MCF 10A (cell line): ENCODE results near the gene AMOTL2. TPM values are rescaled to one million over a fixed set of nuclear protein-coding genes. Genes with fewer than 3 reads are reported as not detected.

Source experiments
- Bru-seq: library from RNA; stranded (reverse); fragments of 400-500 nt; gene quantifications from one replicate; lab custom pipeline; 2021; lab: Mats Ljungman, UMichigan
- BruChase-seq, 2 experiments: library from RNA; stranded (reverse); fragments of 400-500 nt; gene quantifications; one replicate each; lab custom pipeline; 2021; lab: Mats Ljungman, UMichigan
- BruUV-seq: library from RNA; stranded (reverse); fragments of 400-500 nt; replicated peaks from 2 replicates; lab custom pipeline; 2021; lab: Mats Ljungman, UMichigan
- CTCF ChIA-PET: fragments of 300-600 bp; sonication (Branson Sonifier 250); formaldehyde crosslinking; extraction: SDS; loops from one replicate; lab custom pipeline; 2021; ENCODE audit warnings: antibody characterized with exemption, inconsistent platforms; lab: Yijun Ruan, JAX
- POLR2A ChIA-PET: fragments of 300-600, 350-650 bp; sonication (Branson Sonifier 250); formaldehyde crosslinking; extraction: SDS; loops from one replicate; lab custom pipeline; 2020; ENCODE audit warnings: antibody characterized with exemption, inconsistent platforms; lab: Yijun Ruan, JAX
- DNase-seq: peaks from one replicate; pipeline ENCODE4 v3.0.0-alpha.2; 2018; ENCODE audit not compliant: unreplicated experiment
- H3K27ac Mint-ChIP-seq: one replicate; pipeline ENCODE4 v1.8.0; 2022; ENCODE audit warnings: mild to moderate bottlenecking, low read depth, mixed read lengths; ENCODE audit not compliant: unreplicated experiment
- H3K27me3 Mint-ChIP-seq: one replicate; pipeline ENCODE4 v1.8.0; 2022; ENCODE audit warnings: mixed read lengths; ENCODE audit not compliant: insufficient read depth, unreplicated experiment
- H3K36me3 Mint-ChIP-seq: one replicate; pipeline ENCODE4 v1.8.0; 2022; ENCODE audit warnings: mild to moderate bottlenecking, moderate library complexity, mixed read lengths; ENCODE audit not compliant: insufficient read depth, unreplicated experiment
- H3K4me1 Mint-ChIP-seq: one replicate; pipeline ENCODE4 v1.8.0; 2022; ENCODE audit warnings: mixed read lengths; ENCODE audit not compliant: insufficient read depth, unreplicated experiment
- H3K4me3 Mint-ChIP-seq: one replicate; pipeline ENCODE4 v1.8.0; 2022; ENCODE audit warnings: mild to moderate bottlenecking, moderate library complexity, mixed read lengths; ENCODE audit not compliant: unreplicated experiment
- H3K9me3 Mint-ChIP-seq: one replicate; pipeline ENCODE4 v1.8.0; 2022; ENCODE audit warnings: mixed read lengths; ENCODE audit not compliant: unreplicated experiment
- intact Hi-C: fragments of 100-400 bp; cut with micrococcal nuclease; formaldehyde crosslinking; loops from 2 replicates; pipeline ENCODE4 v1.14.1; 2022
- long read RNA-seq: library from polyadenylated mRNA; stranded (forward); transcript quantifications from one replicate; pipeline ENCODE4 v2.0.0, GENCODE V29; 2022
- total RNA-seq: library from RNA; stranded (reverse); gene quantifications from 2 replicates; pipeline ENCODE4 v1.2.3, GENCODE V29; 2022
- TF ChIP-seq, protein P1 (sequence below): fragments of 200-600 bp; IDR thresholded peaks from one replicate; pipeline ENCODE4 v1.8.0; 2022; ENCODE audit warnings: antibody characterized with exemption, mild to moderate bottlenecking; ENCODE audit not compliant: unreplicated experiment

Gene AMOTL2
- 92.6 and 137 TPM in 2 replicates for total RNA-seq
- Bru-seq, nascent RNA: percentile 88 among the genes with signal in this experiment
- percentile 73 among the genes with signal in this experiment for BruChase-seq, experiment 1, labeled RNA remaining after a 6-hour chase
- percentile 91 among the genes with signal in this experiment for BruChase-seq, experiment 2, labeled RNA remaining after a 2-hour chase
- long read RNA-seq, full-length matches to known transcripts: 281 of 416 reads
- long read RNA-seq, partial matches to known transcripts: 97 of 416 reads
- long read RNA-seq, other reads (novel, unspliced or antisense): 38 of 416 reads

DNA sequence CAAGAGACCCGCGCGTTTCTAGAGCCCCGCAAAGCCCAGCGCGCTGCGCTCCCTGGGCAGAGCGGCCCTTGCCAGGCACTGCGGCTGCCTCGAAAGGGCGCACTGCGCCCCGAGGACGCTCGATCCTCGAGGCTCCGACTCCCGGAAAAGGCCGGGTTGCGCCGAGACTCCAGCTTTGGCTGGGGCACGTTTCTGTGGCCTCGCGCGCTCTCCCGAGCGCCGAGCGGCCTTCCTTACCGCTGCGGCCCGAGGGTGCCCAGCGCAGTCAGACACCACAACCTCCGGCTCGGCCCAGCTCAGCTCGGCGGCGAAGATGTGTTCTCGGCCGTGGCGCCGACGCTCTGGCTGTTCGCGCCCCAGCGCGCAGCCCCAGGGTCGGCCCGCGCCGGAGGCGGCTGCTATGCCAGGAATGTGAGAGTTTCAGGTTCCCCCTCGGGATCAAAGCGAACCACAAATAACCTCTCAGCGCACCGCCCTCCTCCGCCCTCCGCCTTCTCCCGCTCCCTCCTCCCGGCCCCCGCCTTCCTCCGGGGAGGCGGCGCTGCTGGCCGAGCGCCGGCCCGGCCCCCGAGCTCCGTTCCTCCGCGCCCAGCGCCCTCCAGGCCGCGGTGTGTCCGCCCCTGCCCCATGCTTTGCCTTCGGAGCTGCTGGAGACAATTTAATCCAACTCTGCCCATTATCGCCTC is at the start of gene AMOTL2:
Gene AMOTL2, minus strand, starts transcription at position 343 of the 686 bp plus-strand sequence. CDS start 3,014 bp downstream, outside the sequence.
- CTCF ChIA-PET: interaction anchor here (0.5 to 30.1 kb wide), 10 partner anchors 10 to 457 kb away, joined by 3 to 449 read pairs (median 4); partner anchors contain the start of genes ANAPC13 and CEP63
- H3K4me3 Mint-ChIP-seq: peak within 1 kb of the TSS; percentile 93
- peak; percentile 93 for DNase-seq
- H3K4me1 Mint-ChIP-seq: peaks cover 47% of the 10 kb centered on the region
- TF ChIP-seq, protein P1, sequence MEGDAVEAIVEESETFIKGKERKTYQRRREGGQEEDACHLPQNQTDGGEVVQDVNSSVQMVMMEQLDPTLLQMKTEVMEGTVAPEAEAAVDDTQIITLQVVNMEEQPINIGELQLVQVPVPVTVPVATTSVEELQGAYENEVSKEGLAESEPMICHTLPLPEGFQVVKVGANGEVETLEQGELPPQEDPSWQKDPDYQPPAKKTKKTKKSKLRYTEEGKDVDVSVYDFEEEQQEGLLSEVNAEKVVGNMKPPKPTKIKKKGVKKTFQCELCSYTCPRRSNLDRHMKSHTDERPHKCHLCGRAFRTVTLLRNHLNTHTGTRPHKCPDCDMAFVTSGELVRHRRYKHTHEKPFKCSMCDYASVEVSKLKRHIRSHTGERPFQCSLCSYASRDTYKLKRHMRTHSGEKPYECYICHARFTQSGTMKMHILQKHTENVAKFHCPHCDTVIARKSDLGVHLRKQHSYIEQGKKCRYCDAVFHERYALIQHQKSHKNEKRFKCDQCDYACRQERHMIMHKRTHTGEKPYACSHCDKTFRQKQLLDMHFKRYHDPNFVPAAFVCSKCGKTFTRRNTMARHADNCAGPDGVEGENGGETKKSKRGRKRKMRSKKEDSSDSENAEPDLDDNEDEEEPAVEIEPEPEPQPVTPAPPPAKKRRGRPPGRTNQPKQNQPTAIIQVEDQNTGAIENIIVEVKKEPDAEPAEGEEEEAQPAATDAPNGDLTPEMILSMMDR: no peak
- H3K27me3 Mint-ChIP-seq: no peaks in the 10 kb centered on the region
- no peaks in the 10 kb centered on the region for H3K9me3 Mint-ChIP-seq
- H3K27ac Mint-ChIP-seq: peak within 1 kb of the TSS; percentile 88
- intact Hi-C loops: loop anchor here (1.0 to 5.0 kb wide), 4 partner anchors 53 to 162 kb away; no protein-coding TSS in a partner anchor
- no TSS peak for BruUV-seq
- peaks cover 50% of the 10 kb centered on the region for H3K36me3 Mint-ChIP-seq
- POLR2A ChIA-PET: interaction anchor here (0.6 to 5.8 kb wide), 33 partner anchors 11 to 1068 kb away, joined by 3 to 114 read pairs (median 5); partner anchors contain the start of genes ANAPC13 and CEP63

DNA sequence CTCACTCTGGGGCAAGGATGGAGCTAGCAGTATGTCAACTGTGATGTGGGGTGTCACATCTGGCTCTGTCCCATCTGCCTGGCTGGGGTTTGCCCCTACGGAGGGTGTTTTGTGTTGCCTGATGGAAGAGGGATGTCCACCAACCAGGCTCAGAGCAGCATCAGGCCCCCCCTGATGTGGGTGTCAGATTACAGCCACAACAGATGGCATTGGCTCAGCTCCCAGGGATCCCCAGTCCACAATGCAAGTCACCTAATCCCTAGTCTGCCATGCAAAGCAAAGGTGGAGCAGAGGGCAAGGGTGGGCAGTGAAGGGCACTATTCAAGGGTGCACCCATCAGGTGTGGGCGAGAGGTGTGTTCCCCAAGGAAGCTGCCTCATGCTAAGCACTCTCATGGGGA is 48.9 kb upstream of the AMOTL2 start:
- intact Hi-C loops: no loop called here
- no peak overlapping the region for H3K27ac Mint-ChIP-seq
- H3K36me3 Mint-ChIP-seq: no peaks in the 10 kb centered on the region
- CTCF ChIA-PET: no interaction called here
- H3K9me3 Mint-ChIP-seq: no peaks in the 10 kb centered on the region
- POLR2A ChIA-PET: no interaction called here
- no peaks in the 10 kb centered on the region for H3K27me3 Mint-ChIP-seq
- BruUV-seq: no TSS peak
- TF ChIP-seq, protein P1: no peak
- peak; percentile 57 for DNase-seq
- H3K4me1 Mint-ChIP-seq: peaks cover 6% of the 10 kb centered on the region
- H3K4me3 Mint-ChIP-seq: no peak overlapping the region

- Mint-ChIP-seq H3K27me3 (no peaks in the 10 kb centered on the region), H3K4me3 (no peak overlapping the region), H3K36me3 (no peaks in the 10 kb centered on the region), H3K4me1 (no peaks in the 10 kb centered on the region), H3K27ac (no peak overlapping the region), H3K9me3 (no peaks in the 10 kb centered on the region)
- ChIA-PET CTCF (interaction anchor here (1.5 to 1.7 kb wide), 2 partner anchors 8 to 29 kb away, joined by 4 read pairs; no protein-coding TSS in a partner anchor), POLR2A (interaction anchor here (1.0 kb wide), 1 partner anchor 11 kb away, joined by 4 read pairs; no protein-coding TSS in a partner anchor)
- TF ChIP-seq, protein P1: no peak
- no TSS peak for BruUV-seq
- DNase-seq: no peak
- intact Hi-C loops: no loop called here
Observed at GRCh38 chr3:134419960-134420321, 45.7 kb upstream of the AMOTL2 start.
